Measurements from ENCODE around the gene XXYLT1. TPM values are rescaled to one million over a fixed set of nuclear protein-coding genes. Genes with fewer than 3 reads are reported as not detected.

The XXYLT1 gene
- total RNA-seq, 1 experiment from 2014 or later: 53.9 TPM

DNA sequence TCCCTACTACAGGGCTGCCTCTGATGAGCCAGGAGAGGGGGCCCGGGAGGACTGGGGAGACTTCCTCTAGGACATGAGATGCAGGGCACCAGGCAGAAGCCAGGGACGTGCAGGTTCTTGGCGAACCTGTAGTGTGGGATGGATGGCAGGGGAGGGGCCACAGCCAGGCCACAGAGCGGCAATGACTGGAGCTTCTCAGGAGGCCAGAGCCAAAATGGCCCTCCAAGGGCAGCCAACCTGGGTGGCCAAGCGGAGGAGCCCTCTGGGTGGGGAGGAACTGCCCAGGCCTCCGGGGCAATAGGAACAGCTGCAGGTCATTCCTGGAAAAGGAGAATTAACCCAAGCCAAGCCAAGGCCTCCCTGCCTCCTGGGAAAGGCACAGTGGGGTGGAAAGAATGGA, 224.5 kb downstream of the XXYLT1 start:
- Histone ChIP-seq H3K4me1 (ENCODE audit: insufficient read depth, low read length, poor library complexity, severe bottlenecking) (no peaks in the 10 kb centered on the region), H3K27ac (ENCODE audit: low read depth, low read length, poor library complexity, severe bottlenecking) (no peak overlapping the region), H3K9me3 (ENCODE audit: low read depth, low read length, poor library complexity, severe bottlenecking) (no peaks in the 10 kb centered on the region), H3K36me3 (ENCODE audit: insufficient read depth, low read length, poor library complexity, severe bottlenecking) (no peaks in the 10 kb centered on the region), H3K27me3 (replicated peaks; ENCODE audit: insufficient read depth, low read depth, low read length, poor library complexity) (no peaks in the 10 kb centered on the region), H3K4me3 (ENCODE audit: low read depth, low read length, poor library complexity, severe bottlenecking) (no peak overlapping the region)
- DNase-seq (ENCODE audit: low spot score): no peak
- intact Hi-C loops (cut with micrococcal nuclease; ENCODE audit: unreplicated experiment): no loop called here
- CTCF ChIA-PET: no interaction called here
- TF ChIP-seq, protein P1, sequence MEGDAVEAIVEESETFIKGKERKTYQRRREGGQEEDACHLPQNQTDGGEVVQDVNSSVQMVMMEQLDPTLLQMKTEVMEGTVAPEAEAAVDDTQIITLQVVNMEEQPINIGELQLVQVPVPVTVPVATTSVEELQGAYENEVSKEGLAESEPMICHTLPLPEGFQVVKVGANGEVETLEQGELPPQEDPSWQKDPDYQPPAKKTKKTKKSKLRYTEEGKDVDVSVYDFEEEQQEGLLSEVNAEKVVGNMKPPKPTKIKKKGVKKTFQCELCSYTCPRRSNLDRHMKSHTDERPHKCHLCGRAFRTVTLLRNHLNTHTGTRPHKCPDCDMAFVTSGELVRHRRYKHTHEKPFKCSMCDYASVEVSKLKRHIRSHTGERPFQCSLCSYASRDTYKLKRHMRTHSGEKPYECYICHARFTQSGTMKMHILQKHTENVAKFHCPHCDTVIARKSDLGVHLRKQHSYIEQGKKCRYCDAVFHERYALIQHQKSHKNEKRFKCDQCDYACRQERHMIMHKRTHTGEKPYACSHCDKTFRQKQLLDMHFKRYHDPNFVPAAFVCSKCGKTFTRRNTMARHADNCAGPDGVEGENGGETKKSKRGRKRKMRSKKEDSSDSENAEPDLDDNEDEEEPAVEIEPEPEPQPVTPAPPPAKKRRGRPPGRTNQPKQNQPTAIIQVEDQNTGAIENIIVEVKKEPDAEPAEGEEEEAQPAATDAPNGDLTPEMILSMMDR (conservative IDR thresholded peaks at IDR 0.05; ENCODE audit: low read depth, low read length): no peak
- BruUV-seq (replicated peaks): no TSS peak
- POLR2A ChIA-PET (ENCODE audit: low non-redundant PET): no interaction called here

DNA sequence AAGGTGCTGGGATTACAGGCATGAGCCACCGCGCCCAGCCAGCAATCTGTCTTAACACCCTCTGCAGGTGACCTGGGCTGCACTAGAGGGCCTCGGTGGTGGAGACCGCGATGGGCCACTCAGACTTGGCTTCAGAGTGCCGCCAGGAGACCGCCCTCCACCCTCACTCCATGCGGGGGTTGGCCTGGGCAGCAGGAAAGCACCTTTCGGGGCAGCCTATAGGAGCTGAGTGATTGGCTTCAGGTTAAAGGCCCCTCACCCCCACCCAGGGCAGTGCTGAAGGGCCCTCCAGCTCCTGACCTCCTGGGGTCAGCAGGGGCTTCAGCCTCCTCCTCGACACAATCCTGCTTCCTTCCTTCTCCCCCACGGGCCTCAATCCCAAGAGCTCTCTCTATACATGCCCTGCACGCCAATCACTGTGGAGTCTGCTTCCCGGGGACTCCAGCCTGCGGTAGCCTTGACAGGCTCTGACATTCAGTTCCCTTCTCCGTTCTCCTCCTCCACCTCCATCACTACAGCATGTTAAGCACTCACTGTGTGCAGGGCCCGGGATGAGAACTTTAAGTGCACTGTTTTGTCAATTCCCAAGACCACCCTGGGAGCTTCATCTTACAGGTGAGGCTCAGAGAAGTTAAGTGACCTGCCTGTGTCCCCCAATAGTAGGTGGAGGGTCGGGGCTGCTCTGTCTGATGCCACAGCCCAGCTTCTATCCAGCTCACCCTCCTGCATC, 225.3 kb downstream of the XXYLT1 start:
- Histone ChIP-seq H3K36me3 (ENCODE audit: insufficient read depth, low read length, poor library complexity, severe bottlenecking) (no peaks in the 10 kb centered on the region), H3K27me3 (replicated peaks; ENCODE audit: insufficient read depth, low read depth, low read length, poor library complexity) (no peaks in the 10 kb centered on the region), H3K4me1 (ENCODE audit: insufficient read depth, low read length, poor library complexity, severe bottlenecking) (no peaks in the 10 kb centered on the region), H3K9me3 (ENCODE audit: low read depth, low read length, poor library complexity, severe bottlenecking) (no peaks in the 10 kb centered on the region), H3K27ac (ENCODE audit: low read depth, low read length, poor library complexity, severe bottlenecking) (no peak overlapping the region), H3K4me3 (ENCODE audit: low read depth, low read length, poor library complexity, severe bottlenecking) (no peak overlapping the region)
- TF ChIP-seq EZH2 (IDR thresholded peaks at IDR 0.05; ENCODE audit: borderline replicate concordance, low read depth, low read length, poor library complexity, severe bottlenecking): no peak
- TF ChIP-seq, protein P1 (conservative IDR thresholded peaks at IDR 0.05; ENCODE audit: low read depth, low read length): no peak
- CTCF ChIA-PET: no interaction called here
- no peak for DNase-seq (ENCODE audit: low spot score)
- POLR2A ChIA-PET (ENCODE audit: low non-redundant PET): no interaction called here
- intact Hi-C loops (cut with micrococcal nuclease; ENCODE audit: unreplicated experiment): no loop called here
- no TSS peak for BruUV-seq (replicated peaks)

DNA sequence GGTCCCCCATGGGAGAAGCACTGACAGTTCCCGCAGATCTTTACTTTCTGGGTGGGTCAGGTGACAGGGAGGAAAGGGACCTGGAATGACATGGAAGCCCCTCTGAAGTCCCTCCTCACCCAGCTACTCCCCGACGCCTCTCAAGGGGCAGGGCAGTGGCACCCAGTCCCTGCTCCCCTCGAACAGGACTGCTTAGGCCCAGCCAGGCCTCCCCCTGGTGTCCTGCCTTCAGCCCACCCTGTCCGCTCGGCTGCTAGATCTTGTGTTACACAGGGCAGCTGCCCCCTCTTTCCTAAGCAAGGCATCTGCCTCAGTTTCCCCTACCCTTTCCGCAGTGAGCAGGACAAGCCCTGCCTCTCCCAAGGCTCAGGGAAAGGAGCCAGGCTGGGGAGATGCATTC, 226.5 kb downstream of the XXYLT1 start:
- H3K4me3 ChIP-seq (ENCODE audit: low read depth, low read length, poor library complexity, severe bottlenecking): no peak overlapping the region
- ChIA-PET CTCF (no interaction called here), POLR2A (ENCODE audit: low non-redundant PET) (no interaction called here)
- TF ChIP-seq EZH2 (IDR thresholded peaks at IDR 0.05; ENCODE audit: borderline replicate concordance, low read depth, low read length, poor library complexity, severe bottlenecking): no peak
- TF ChIP-seq, protein P1 (conservative IDR thresholded peaks at IDR 0.05; ENCODE audit: low read depth, low read length): no peak
- no peak for DNase-seq (ENCODE audit: low spot score)
- H3K27me3 ChIP-seq (replicated peaks; ENCODE audit: insufficient read depth, low read depth, low read length, poor library complexity): no peaks in the 10 kb centered on the region
- no peaks in the 10 kb centered on the region for H3K4me1 ChIP-seq (ENCODE audit: insufficient read depth, low read length, poor library complexity, severe bottlenecking)
- no TSS peak for BruUV-seq (replicated peaks)
- intact Hi-C loops (cut with micrococcal nuclease; ENCODE audit: unreplicated experiment): no loop called here
- H3K36me3 ChIP-seq (ENCODE audit: insufficient read depth, low read length, poor library complexity, severe bottlenecking): no peaks in the 10 kb centered on the region
- no peaks in the 10 kb centered on the region for H3K9me3 ChIP-seq (ENCODE audit: low read depth, low read length, poor library complexity, severe bottlenecking)
- no peak overlapping the region for H3K27ac ChIP-seq (ENCODE audit: low read depth, low read length, poor library complexity, severe bottlenecking)
